Measurements from ENCODE around the gene PLEK2. TPM values are rescaled to one million over a fixed set of nuclear protein-coding genes. Genes with fewer than 3 reads are reported as not detected.
A peak's percentile ranks its signal among the peaks of the same experiment; 100 is the strongest.

Gene PLEK2
- total and polyA plus RNA-seq, 2 of the 13 experiments (the other 11 are each of a cell fraction or from before 2014, with no cell fraction given), result 0.26 to 1.5 TPM

DNA sequence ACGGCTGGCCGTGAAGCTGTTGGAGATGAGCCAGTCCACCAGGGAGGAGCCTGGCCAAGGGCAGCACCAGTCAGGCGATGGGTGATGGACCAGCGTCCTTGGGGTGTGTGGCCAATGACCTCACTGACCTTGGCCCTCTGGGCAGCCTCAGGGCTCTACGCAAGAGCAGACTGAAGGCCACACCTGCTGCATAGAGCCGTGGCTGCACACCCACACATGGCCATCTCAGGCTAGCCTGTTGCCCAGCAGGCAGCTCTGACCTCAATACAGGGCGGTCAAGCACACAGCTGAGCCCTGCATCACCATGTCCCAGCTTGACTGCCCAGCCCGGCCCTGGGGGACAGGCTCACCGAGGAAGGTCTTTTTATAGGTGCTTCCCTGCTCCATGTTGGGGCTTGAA is 19.2 kb downstream of the PLEK2 start (continued):
- TF ChIP-seq, protein P1, sequence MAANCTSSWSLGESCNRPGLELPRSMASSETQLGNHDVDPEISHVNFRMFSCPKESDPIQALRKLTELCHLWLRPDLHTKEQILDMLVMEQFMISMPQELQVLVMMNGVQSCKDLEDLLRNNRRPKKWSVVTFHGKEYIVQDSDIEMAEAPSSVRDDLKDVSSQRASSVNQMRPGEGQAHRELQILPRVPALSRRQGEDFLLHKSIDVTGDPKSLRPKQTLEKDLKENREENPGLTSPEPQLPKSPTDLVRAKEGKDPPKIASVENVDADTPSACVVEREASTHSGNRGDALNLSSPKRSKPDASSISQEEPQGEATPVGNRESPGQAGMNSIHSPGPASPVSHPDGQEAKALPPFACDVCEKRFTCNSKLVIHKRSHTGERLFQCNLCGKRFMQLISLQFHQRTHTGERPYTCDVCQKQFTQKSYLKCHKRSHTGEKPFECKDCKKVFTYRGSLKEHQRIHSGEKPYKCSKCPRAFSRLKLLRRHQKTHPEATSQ (CRISPR knock-in tag; IDR thresholded peaks at IDR 0.05; ENCODE audit: borderline replicate concordance), result no peak
- TF ChIP-seq ESRRA (CRISPR knock-in tag; IDR thresholded peaks at IDR 0.05; ENCODE audit: low read depth) (peak; percentile 98), NAIF1 (CRISPR knock-in tag; IDR thresholded peaks at IDR 0.05; ENCODE audit: borderline replicate concordance) (no peak), ZNF350 (CRISPR knock-in tag; IDR thresholded peaks at IDR 0.05; ENCODE audit: borderline replicate concordance, low read depth) (0 out of 2 replicates have a peak, but pooled peaks have one; percentile 28), SP4 (CRISPR knock-in tag; IDR thresholded peaks at IDR 0.05) (no peak), NR2F1 (CRISPR knock-in tag; IDR thresholded peaks at IDR 0.05) (peak in 1 of 2 experiments; percentile 65; a peak in 2 of 4 replicates), MIER2 (CRISPR knock-in tag; IDR thresholded peaks at IDR 0.05) (no peak), GATAD2A (CRISPR knock-in tag; IDR thresholded peaks at IDR 0.05) (0 out of 2 replicates have a peak, but pooled peaks have one; percentile 27), FOSL2 (CRISPR knock-in tag; IDR thresholded peaks at IDR 0.05) (0 out of 2 replicates have a peak, but pooled peaks have one; percentile 11), ZNF263 (CRISPR knock-in tag; IDR thresholded peaks at IDR 0.05) (peak; percentile 46; the same call in 1 of the 2 replicates), SP2 (CRISPR knock-in tag; IDR thresholded peaks at IDR 0.05) (no peak), SIX1 (CRISPR knock-in tag; IDR thresholded peaks at IDR 0.05; ENCODE audit: borderline replicate concordance) (no peak), ZFP90 (CRISPR knock-in tag; IDR thresholded peaks at IDR 0.05; ENCODE audit: borderline replicate concordance) (no peak), BORCS8-MEF2B (CRISPR knock-in tag; IDR thresholded peaks at IDR 0.05) (0 out of 2 replicates have a peak, but pooled peaks have one; percentile 12), RXRA (CRISPR knock-in tag; IDR thresholded peaks at IDR 0.05) (peak; percentile 60; the same call in 1 of the 2 replicates), ZNF484 (CRISPR knock-in tag; IDR thresholded peaks at IDR 0.05; ENCODE audit: borderline replicate concordance, low read depth) (no peak), ZNF768 (CRISPR knock-in tag; IDR thresholded peaks at IDR 0.05) (peak; percentile 28; the same call in 1 of the 2 replicates), FOXK1 (CRISPR knock-in tag; IDR thresholded peaks at IDR 0.05; ENCODE audit: borderline replicate concordance, low read depth) (no peak), ZNF615 (CRISPR knock-in tag; IDR thresholded peaks at IDR 0.05; ENCODE audit: borderline replicate concordance) (no peak), ZNF10 (CRISPR knock-in tag; IDR thresholded peaks at IDR 0.05; ENCODE audit: borderline replicate concordance, low read depth) (no peak), ZSCAN9 (CRISPR knock-in tag; IDR thresholded peaks at IDR 0.05; ENCODE audit: borderline replicate concordance) (no peak), RARA (CRISPR knock-in tag; IDR thresholded peaks at IDR 0.05) (peak; percentile 53; the same call in 1 of the 2 replicates)
- TF ChIP-seq, protein P2, sequence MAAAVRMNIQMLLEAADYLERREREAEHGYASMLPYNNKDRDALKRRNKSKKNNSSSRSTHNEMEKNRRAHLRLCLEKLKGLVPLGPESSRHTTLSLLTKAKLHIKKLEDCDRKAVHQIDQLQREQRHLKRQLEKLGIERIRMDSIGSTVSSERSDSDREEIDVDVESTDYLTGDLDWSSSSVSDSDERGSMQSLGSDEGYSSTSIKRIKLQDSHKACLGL (CRISPR knock-in tag; IDR thresholded peaks at IDR 0.05), result 0 out of 2 replicates have a peak, but pooled peaks have one; percentile 27
- TF ChIP-seq, protein P3, sequence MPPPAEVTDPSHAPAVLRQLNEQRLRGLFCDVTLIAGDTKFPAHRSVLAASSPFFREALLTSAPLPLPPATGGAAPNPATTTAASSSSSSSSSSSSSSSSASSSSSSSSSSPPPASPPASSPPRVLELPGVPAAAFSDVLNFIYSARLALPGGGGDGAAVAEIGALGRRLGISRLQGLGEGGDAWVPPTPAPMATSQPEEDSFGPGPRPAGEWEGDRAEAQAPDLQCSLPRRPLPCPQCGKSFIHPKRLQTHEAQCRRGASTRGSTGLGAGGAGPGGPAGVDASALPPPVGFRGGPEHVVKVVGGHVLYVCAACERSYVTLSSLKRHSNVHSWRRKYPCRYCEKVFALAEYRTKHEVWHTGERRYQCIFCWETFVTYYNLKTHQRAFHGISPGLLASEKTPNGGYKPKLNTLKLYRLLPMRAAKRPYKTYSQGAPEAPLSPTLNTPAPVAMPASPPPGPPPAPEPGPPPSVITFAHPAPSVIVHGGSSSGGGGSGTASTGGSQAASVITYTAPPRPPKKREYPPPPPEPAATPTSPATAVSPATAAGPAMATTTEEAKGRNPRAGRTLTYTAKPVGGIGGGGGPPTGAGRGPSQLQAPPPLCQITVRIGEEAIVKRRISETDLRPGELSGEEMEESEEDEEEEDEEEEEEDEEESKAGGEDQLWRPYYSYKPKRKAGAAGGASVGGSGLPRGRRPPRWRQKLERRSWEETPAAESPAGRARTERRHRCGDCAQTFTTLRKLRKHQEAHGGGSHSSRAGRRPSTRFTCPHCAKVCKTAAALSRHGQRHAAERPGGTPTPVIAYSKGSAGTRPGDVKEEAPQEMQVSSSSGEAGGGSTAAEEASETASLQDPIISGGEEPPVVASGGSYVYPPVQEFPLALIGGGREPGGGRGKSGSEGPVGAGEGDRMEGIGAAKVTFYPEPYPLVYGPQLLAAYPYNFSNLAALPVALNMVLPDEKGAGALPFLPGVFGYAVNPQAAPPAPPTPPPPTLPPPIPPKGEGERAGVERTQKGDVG (CRISPR knock-in tag; IDR thresholded peaks at IDR 0.05; ENCODE audit: borderline replicate concordance), result 0 out of 2 replicates have a peak, but pooled peaks have one; percentile 22
- TF ChIP-seq, protein P4, sequence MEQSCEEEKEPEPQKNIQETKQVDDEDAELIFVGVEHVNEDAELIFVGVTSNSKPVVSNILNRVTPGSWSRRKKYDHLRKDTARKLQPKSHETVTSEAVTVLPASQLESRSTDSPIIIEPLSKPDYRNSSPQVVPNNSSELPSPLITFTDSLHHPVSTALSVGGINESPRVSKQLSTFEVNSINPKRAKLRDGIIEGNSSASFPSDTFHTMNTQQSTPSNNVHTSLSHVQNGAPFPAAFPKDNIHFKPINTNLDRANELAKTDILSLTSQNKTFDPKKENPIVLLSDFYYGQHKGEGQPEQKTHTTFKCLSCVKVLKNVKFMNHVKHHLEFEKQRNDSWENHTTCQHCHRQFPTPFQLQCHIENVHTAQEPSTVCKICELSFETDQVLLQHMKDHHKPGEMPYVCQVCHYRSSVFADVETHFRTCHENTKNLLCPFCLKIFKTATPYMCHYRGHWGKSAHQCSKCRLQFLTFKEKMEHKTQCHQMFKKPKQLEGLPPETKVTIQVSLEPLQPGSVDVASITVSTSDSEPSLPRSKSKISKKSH (CRISPR knock-in tag; IDR thresholded peaks at IDR 0.05; ENCODE audit: borderline replicate concordance), result no peak
